CD4-positive, alpha-beta T cell (primary cell): ENCODE data around the gene IER2. TPM values are rescaled to one million over a fixed set of nuclear protein-coding genes. Genes with fewer than 3 reads are reported as not detected.

ENCODE experiments used
- ATAC-seq: fragments of 200-7000 bp; cut with Tn5 transposase; one replicate; pipeline ENCODE4 v1.10.0; 2022; ENCODE audit warnings: mild to moderate bottlenecking; ENCODE audit not compliant: poor library complexity
- CTCF ChIA-PET: fragments of 350-600 bp; sonication (Branson Sonifier 250); formaldehyde crosslinking; loops from one replicate; lab custom pipeline; 2021; ENCODE audit warnings: antibody characterized with exemption, inconsistent platforms; lab: Charles Lee
- POLR2A ChIA-PET: fragments of 350-600 bp; sonication (Branson Sonifier 250); formaldehyde crosslinking; loops from one replicate; lab custom pipeline; 2021; ENCODE audit warnings: antibody characterized with exemption, inconsistent platforms; lab: Charles Lee
- DNase-seq, 14 experiments: peaks; one replicate each; pipeline ENCODE4 v3.0.0-alpha.2; 2013 to 2020; ENCODE audit warnings: mixed read lengths in 2 of 14
- H3K27ac ChIP-seq, 2 donors: one replicate each; pipeline versions ENCODE4 v1.5.1 to v1.7.0; 2013; ENCODE audit warnings: low read length in 2 of 2, low read depth in 1 of 2, mild to moderate bottlenecking in 1 of 2
- H3K27me3 ChIP-seq, 2 experiments: 1 replicate in 1 of 2; 2 replicates in 1 of 2; pipeline versions ENCODE4 v1.6.1 to v1.7.0; 2013; ENCODE audit warnings: low read length in 2 of 2, control low read depth in 1 of 2, mild to moderate bottlenecking in 1 of 2, moderate library complexity in 1 of 2; ENCODE audit not compliant: insufficient read depth in 2 of 2, control insufficient read depth in 1 of 2
- H3K36me3 ChIP-seq: one replicate; pipeline ENCODE4 v1.6.1; 2013; ENCODE audit warnings: low read length, control low read depth; ENCODE audit not compliant: insufficient read depth
- H3K4me1 ChIP-seq: one replicate; pipeline ENCODE4 v1.6.1; 2013; ENCODE audit warnings: low read length, control low read depth; ENCODE audit not compliant: insufficient read depth
- H3K4me3 ChIP-seq: one replicate; pipeline ENCODE4 v1.5.1; 2013; ENCODE audit warnings: mild to moderate bottlenecking, low read length, moderate library complexity
- H3K9me3 ChIP-seq, 2 experiments: 1 replicate in 1 of 2; 2 replicates in 1 of 2; pipeline versions ENCODE4 v1.6.1 to v1.7.0; 2013; ENCODE audit warnings: low read length in 2 of 2, mild to moderate bottlenecking in 2 of 2, control low read depth in 1 of 2, moderate library complexity in 1 of 2; ENCODE audit not compliant: control insufficient read depth in 1 of 2, insufficient read depth in 1 of 2
- H3K27ac Mint-ChIP-seq: one replicate; pipeline ENCODE4 v1.8.0; 2020; ENCODE audit warnings: mixed read lengths
- H3K27me3 Mint-ChIP-seq: one replicate; pipeline ENCODE4 v1.8.0; 2021; ENCODE audit warnings: mixed read lengths
- H3K36me3 Mint-ChIP-seq: one replicate; pipeline ENCODE4 v1.8.0; 2021; ENCODE audit warnings: low read depth, mixed read lengths
- H3K4me1 Mint-ChIP-seq: one replicate; pipeline ENCODE4 v1.8.0; 2021; ENCODE audit warnings: low read depth, mixed read lengths
- H3K4me3 Mint-ChIP-seq: one replicate; pipeline ENCODE4 v1.8.0; 2020; ENCODE audit warnings: mild to moderate bottlenecking, mixed read lengths
- H3K9me3 Mint-ChIP-seq: one replicate; pipeline ENCODE4 v1.8.0; 2020; ENCODE audit warnings: mixed read lengths
- intact Hi-C, 2 experiments: fragments of 100-400 bp; cut with DNase I in 1 of 2; cut with micrococcal nuclease in 1 of 2; formaldehyde crosslinking; loops; one replicate each; pipeline versions ENCODE4 v1.15.1 to v1.9.0; 2023 to 2025; cut with DNase I, micrococcal nuclease
- total RNA-seq, 174 experiments: library from RNA in 2 of 174; stranded (reverse) in 2 of 174; gene quantifications; one replicate each; pipeline ENCODE4 v1.2.3 and lab custom pipeline; 2021 to 2026
- TF ChIP-seq, protein P1 (sequence below): fragments of 200-600 bp; IDR thresholded peaks from one replicate; pipeline ENCODE4 v1.8.0; 2022; ENCODE audit warnings: antibody characterized with exemption, mild to moderate bottlenecking

IER2 gene
- total RNA-seq, 2 experiments from 2014 or later: 254 to 255 TPM

DNA sequence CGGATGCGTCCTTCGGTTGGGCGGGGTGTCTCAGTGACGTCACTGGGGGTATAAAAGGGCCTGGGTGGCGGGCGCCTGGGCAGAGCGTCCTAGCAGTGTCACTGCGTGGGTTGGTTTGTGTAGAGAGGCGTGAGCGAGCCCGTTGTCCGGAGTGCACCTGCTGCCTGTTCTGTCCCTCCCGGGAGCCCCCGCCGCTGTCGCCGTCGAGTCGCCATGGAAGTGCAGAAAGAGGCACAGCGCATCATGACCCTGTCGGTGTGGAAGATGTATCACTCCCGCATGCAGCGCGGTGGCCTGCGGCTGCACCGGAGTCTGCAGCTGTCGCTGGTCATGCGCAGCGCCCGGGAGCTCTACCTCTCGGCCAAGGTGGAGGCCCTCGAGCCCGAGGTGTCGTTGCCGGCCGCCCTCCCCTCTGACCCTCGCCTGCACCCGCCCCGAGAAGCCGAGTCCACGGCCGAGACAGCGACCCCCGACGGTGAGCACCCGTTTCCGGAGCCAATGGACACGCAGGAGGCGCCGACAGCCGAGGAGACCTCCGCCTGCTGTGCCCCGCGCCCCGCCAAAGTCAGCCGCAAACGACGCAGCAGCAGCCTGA, 2.9 kb downstream of the IER2 start:
- peaks cover 54% of the 10 kb centered on the region for H3K4me1 ChIP-seq

DNA sequence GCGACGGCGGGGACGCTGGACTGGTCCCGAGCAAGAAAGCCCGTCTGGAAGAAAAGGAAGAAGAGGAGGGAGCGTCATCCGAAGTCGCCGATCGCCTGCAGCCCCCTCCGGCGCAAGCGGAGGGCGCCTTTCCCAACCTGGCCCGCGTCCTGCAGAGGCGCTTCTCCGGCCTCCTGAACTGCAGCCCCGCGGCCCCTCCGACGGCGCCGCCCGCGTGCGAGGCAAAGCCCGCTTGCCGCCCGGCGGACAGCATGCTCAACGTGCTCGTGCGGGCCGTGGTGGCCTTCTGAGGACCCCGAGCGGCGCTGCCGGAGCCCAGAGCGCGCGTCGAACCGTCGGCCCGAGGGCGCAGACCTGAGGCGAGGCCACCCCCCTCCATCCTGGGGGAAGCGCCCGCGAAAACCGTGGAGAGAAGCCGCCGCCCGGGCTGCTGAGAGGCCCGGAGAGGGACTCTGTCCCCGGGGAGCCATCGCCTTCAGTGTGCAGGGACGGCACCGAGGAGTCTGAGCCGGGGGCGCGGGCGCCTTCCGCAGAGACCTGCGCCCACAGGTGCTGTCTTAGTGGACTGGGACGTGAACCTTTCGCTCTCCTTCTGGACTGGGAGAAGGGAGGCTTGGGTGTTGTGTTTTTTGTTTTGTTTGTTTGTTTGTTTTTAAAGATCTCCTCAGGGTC, 3.5 kb downstream of the IER2 start:
- Mint-ChIP-seq H3K4me3 (peak overlapping the region; percentile 99), H3K4me1 (peaks cover 56% of the 10 kb centered on the region), H3K27ac (peak overlapping the region; percentile 98), H3K27me3 (peaks cover 8% of the 10 kb centered on the region), H3K9me3 (no peaks in the 10 kb centered on the region), H3K36me3 (peaks cover 60% of the 10 kb centered on the region)
- DNase-seq: peak in 1 of 14 experiments; percentile 38
- H3K4me3 ChIP-seq: peak overlapping the region; percentile 83
- ChIA-PET CTCF (interaction anchor here (1.8 to 2.0 kb wide), 3 partner anchors 18 to 42 kb away, joined by 8 to 27 read pairs (median 11); no protein-coding TSS in a partner anchor), POLR2A (interaction anchor here (0.6 to 6.8 kb wide), 24 partner anchors 12 to 431 kb away, joined by 3 to 487 read pairs (median 8); partner anchors contain the start of gene NACC1)
- peaks cover 57% of the 10 kb centered on the region for H3K4me1 ChIP-seq
- H3K9me3 ChIP-seq: no peaks in the 10 kb centered on the region
- intact Hi-C loops: loop anchor here (1.0 to 10.0 kb wide), 8 partner anchors 19 to 691 kb away; no protein-coding TSS in a partner anchor
- ATAC-seq: no peak
- no peaks in the 10 kb centered on the region for H3K27me3 ChIP-seq
- TF ChIP-seq, protein P1, sequence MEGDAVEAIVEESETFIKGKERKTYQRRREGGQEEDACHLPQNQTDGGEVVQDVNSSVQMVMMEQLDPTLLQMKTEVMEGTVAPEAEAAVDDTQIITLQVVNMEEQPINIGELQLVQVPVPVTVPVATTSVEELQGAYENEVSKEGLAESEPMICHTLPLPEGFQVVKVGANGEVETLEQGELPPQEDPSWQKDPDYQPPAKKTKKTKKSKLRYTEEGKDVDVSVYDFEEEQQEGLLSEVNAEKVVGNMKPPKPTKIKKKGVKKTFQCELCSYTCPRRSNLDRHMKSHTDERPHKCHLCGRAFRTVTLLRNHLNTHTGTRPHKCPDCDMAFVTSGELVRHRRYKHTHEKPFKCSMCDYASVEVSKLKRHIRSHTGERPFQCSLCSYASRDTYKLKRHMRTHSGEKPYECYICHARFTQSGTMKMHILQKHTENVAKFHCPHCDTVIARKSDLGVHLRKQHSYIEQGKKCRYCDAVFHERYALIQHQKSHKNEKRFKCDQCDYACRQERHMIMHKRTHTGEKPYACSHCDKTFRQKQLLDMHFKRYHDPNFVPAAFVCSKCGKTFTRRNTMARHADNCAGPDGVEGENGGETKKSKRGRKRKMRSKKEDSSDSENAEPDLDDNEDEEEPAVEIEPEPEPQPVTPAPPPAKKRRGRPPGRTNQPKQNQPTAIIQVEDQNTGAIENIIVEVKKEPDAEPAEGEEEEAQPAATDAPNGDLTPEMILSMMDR: peak; percentile 3
- H3K36me3 ChIP-seq: peaks cover 11% of the 10 kb centered on the region
- H3K27ac ChIP-seq: peak overlapping the region; percentile 96 to 97

More for the DNA sequence above, 2.9 kb downstream of the IER2 start:
- ATAC-seq (peak; percentile 24), DNase-seq (peak; percentile 93 to 100 (median 98))
- CTCF ChIA-PET: interaction anchor here (1.0 to 1.9 kb wide), 6 partner anchors 14 to 984 kb away, joined by 4 to 8 read pairs (median 5); partner anchors contain the start of gene ASF1B
- Histone ChIP-seq H3K9me3 (no peaks in the 10 kb centered on the region), H3K27me3 (no peaks in the 10 kb centered on the region), H3K36me3 (peaks cover 11% of the 10 kb centered on the region), H3K27ac (peak overlapping the region; percentile 96 to 97), H3K4me3 (peak overlapping the region; percentile 83)
- peaks cover 60% of the 10 kb centered on the region for H3K36me3 Mint-ChIP-seq
- TF ChIP-seq, protein P1: peak; percentile 27
- POLR2A ChIA-PET: interaction anchor here (0.6 to 6.8 kb wide), 29 partner anchors 13 to 595 kb away, joined by 3 to 487 read pairs (median 6); partner anchors contain the start of genes GCDH, JUNB and NACC1
- peaks cover 53% of the 10 kb centered on the region for H3K4me1 Mint-ChIP-seq
- H3K27me3 Mint-ChIP-seq: peaks cover 8% of the 10 kb centered on the region
- H3K27ac Mint-ChIP-seq: peak overlapping the region; percentile 98
- intact Hi-C loops: loop anchor here (1.0 to 10.0 kb wide), 8 partner anchors 14 to 692 kb away; no protein-coding TSS in a partner anchor
- H3K9me3 Mint-ChIP-seq: no peaks in the 10 kb centered on the region
- H3K4me3 Mint-ChIP-seq: peak overlapping the region; percentile 99

DNA sequence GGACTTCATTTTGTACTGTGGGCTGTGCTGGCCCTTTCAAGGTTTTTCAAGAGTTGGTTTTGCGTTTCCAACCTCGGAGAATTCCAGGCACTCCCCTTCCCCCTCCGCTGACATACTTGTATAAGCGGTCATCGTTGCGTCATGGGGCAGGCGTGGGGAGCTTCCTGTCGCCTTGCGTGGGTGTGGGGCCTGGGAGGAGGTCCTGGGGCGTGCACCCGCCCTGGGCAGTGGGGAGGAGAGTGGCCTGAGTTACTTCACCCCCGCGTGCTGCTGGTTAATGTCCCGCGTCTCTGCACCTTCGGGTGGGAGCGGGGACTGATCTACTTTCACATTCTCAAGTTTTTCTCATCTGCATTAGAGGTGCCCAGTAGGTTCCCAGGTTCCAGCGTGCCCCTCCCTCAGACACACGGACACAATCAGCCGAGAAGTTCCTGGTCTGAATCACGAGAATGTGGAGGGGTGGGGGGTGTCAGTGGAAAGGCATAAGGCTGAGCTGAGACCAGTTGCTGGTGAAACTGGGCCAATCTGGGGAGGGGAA, 4.1 kb downstream of the IER2 start:
- intact Hi-C loops: loop anchor here (2.0 to 10.0 kb wide), 6 partner anchors 18 to 690 kb away; no protein-coding TSS in a partner anchor
- Histone ChIP-seq H3K36me3 (peaks cover 11% of the 10 kb centered on the region), H3K4me1 (peaks cover 54% of the 10 kb centered on the region), H3K27me3 (no peaks in the 10 kb centered on the region), H3K9me3 (no peaks in the 10 kb centered on the region), H3K27ac (peak overlapping the region; percentile 96 to 97), H3K4me3 (peak overlapping the region; percentile 83)
- peaks cover 60% of the 10 kb centered on the region for H3K36me3 Mint-ChIP-seq
- no peaks in the 10 kb centered on the region for H3K9me3 Mint-ChIP-seq
- no peak for ATAC-seq
- peak overlapping the region; percentile 99 for H3K4me3 Mint-ChIP-seq
- peak overlapping the region; percentile 98 for H3K27ac Mint-ChIP-seq
- peaks cover 8% of the 10 kb centered on the region for H3K27me3 Mint-ChIP-seq
- ChIA-PET POLR2A (interaction anchor here (1.1 to 6.8 kb wide), 11 partner anchors 12 to 682 kb away, joined by 3 to 487 read pairs (median 9); partner anchors contain the start of gene NACC1), CTCF (interaction anchor here (1.6 to 2.0 kb wide), 4 partner anchors 13 to 108 kb away, joined by 5 to 27 read pairs (median 19); no protein-coding TSS in a partner anchor)
- TF ChIP-seq, protein P1: no peak
- peak in 12 of 14 experiments; percentile 17 to 85 (median 47) for DNase-seq
- H3K4me1 Mint-ChIP-seq: peaks cover 50% of the 10 kb centered on the region
